ENCODE data around the gene DGKQ.
A peak's percentile ranks its signal among the peaks of the same experiment; 100 is the strongest.

Gene DGKQ

GRCh38 chr4:972651-973424 is 531 bp downstream of the DGKQ start:
- no peak for DNase-seq

GRCh38 chr4:971666-972500 is 1.5 kb downstream of the DGKQ start:
- DNase-seq = no peak

- no peak for DNase-seq
Observed at GRCh38 chr4:970854-971520, 2.4 kb downstream of the DGKQ start.

- no peak for DNase-seq
Observed at GRCh38 chr4:970046-970745, 3.2 kb downstream of the DGKQ start.

- no peak for DNase-seq
Observed at GRCh38 chr4:968621-969394, 4.6 kb downstream of the DGKQ start.

- no peak for DNase-seq
Observed at GRCh38 chr4:968221-968620, 5.1 kb downstream of the DGKQ start.

- DNase-seq = no peak
Observed at GRCh38 chr4:967113-968104, 6.0 kb downstream of the DGKQ start.

GRCh38 chr4:966266-967112 is 6.9 kb downstream of the DGKQ start:
- DNase-seq = no peak

- no peak for DNase-seq
Observed at GRCh38 chr4:965766-966134, 7.6 kb downstream of the DGKQ start.

- no peak for DNase-seq
Observed at GRCh38 chr4:965048-965765, 8.2 kb downstream of the DGKQ start.

GRCh38 chr4:964346-965025 is 8.9 kb downstream of the DGKQ start:
- DNase-seq = no peak

- DNase-seq = no peak
Observed at GRCh38 chr4:963276-964225, 9.8 kb downstream of the DGKQ start.

GRCh38 chr4:962231-963208 is 10.8 kb downstream of the DGKQ start:
- DNase-seq = peak; percentile 24

GRCh38 chr4:961351-962230 is 11.8 kb downstream of the DGKQ start:
- DNase-seq = peak; percentile 66
